SU-DHL-6 (cell line): Measurements from ENCODE around the gene WDSUB1.

Experiments used
- H2AFZ ChIP-seq: fragments of 200-600 bp; sonication (generic); 2 replicates; pipeline ENCODE4 v1.6.1; 2014; ENCODE audit warnings: low read depth, mild to moderate bottlenecking, moderate library complexity, mixed read lengths, antibody characterized with exemption, low read length; ENCODE audit not compliant: severe bottlenecking
- H3F3A ChIP-seq: fragments of 200-600 bp; shearing (Covaris generic); 2 replicates; pipeline ENCODE4 v1.6.0; 2016; ENCODE audit warnings: antibody characterized with exemption, mild to moderate bottlenecking; ENCODE audit not compliant: insufficient read depth
- H3K27ac ChIP-seq: fragments of 200-600 bp; sonication (generic); 2 replicates; pipeline ENCODE4 v1.5.1; 2016; ENCODE audit warnings: low read depth, mild to moderate bottlenecking, low read length, moderate library complexity, mixed read lengths
- H3K27me3 ChIP-seq: fragments of 200-600 bp; sonication (generic), shearing (Covaris generic); 2 replicates; pipeline ENCODE4 v1.6.0; 2014; ENCODE audit warnings: mild to moderate bottlenecking, low read length
- H3K36me3 ChIP-seq: fragments of 200-600 bp; sonication (generic); 2 replicates; pipeline ENCODE4 v1.6.1; 2014; ENCODE audit warnings: mild to moderate bottlenecking, low read length, mixed read lengths
- H3K4me2 ChIP-seq: fragments of 300-600, 200-600 bp; shearing (Covaris generic), sonication (generic); 2 replicates; pipeline ENCODE4 v1.6.0; 2014; ENCODE audit warnings: low read length, low read depth, mild to moderate bottlenecking; ENCODE audit not compliant: poor library complexity, severe bottlenecking
- H3K4me3 ChIP-seq: fragments of 200-600 bp; sonication (generic); 2 replicates; pipeline ENCODE4 v1.5.1; 2014; ENCODE audit warnings: antibody characterized with exemption, low read length, mild to moderate bottlenecking, mixed read lengths; ENCODE audit not compliant: insufficient read depth, poor library complexity, severe bottlenecking
- H3K79me2 ChIP-seq: fragments of 200-600 bp; sonication (generic); 2 replicates; pipeline ENCODE4 v1.6.1; 2014; ENCODE audit warnings: mild to moderate bottlenecking, low read length, moderate library complexity; ENCODE audit not compliant: insufficient read depth
- H3K9ac ChIP-seq: fragments of 200-600 bp; sonication (generic); 2 replicates; pipeline ENCODE4 v1.7.0; 2014; ENCODE audit warnings: mild to moderate bottlenecking, low read length
- H3K9me2 ChIP-seq: fragments of 200-600 bp; sonication (generic); replicated peaks from 2 replicates; pipeline ENCODE4 v1.6.1; 2014; ENCODE audit warnings: low read length; ENCODE audit not compliant: insufficient read depth
- H3K9me3 ChIP-seq: fragments of 200-600 bp; sonication (generic); 2 replicates; pipeline ENCODE4 v1.6.1; 2014; ENCODE audit warnings: low read length, mixed read lengths; ENCODE audit not compliant: insufficient read depth
- H4K20me1 ChIP-seq: fragments of 200-600 bp; sonication (generic); 2 replicates; pipeline ENCODE4 v1.6.1; 2014; ENCODE audit warnings: low read depth, mild to moderate bottlenecking, antibody characterized with exemption, low read length, moderate library complexity, mixed read lengths
- CTCF ChIP-seq: fragments of 200-600 bp; sonication (generic); IDR thresholded peaks from one replicate; pipeline ENCODE4 v1.5.1; 2017; ENCODE audit warnings: antibody characterized with exemption, mild to moderate bottlenecking, low read length, moderate library complexity; ENCODE audit not compliant: insufficient read depth, poor library complexity, severe bottlenecking
- EZH2phosphoT487 ChIP-seq: fragments of 200-600 bp; sonication (generic), shearing (Covaris generic); conservative IDR thresholded peaks from 2 replicates; pipeline ENCODE4 v1.6.1; 2018; ENCODE audit warnings: mild to moderate bottlenecking, antibody characterized with exemption, low read length, moderate library complexity, mixed read lengths

Gene WDSUB1

GRCh38 chr2:159230145-159230877 is 56.2 kb downstream of the WDSUB1 start:
- Histone ChIP-seq H3K36me3 (no peaks in the 10 kb centered on the region), H3K4me2 (no peak overlapping the region), H3K9ac (no peak overlapping the region), H3K4me3 (no peak overlapping the region), H3K79me2 (no peaks in the 10 kb centered on the region), H3K9me3 (no peaks in the 10 kb centered on the region), H3K9me2 (no peaks in the 10 kb centered on the region), H2AFZ (no peak overlapping the region), H3K27ac (no peak overlapping the region), H4K20me1 (no peaks in the 10 kb centered on the region), H3K27me3 (no peaks in the 10 kb centered on the region), H3F3A (no peaks in the 10 kb centered on the region)
- no peak for TF ChIP-seq CTCF

GRCh38 chr2:159229476-159230144 is 56.9 kb downstream of the WDSUB1 start:
- Histone ChIP-seq H3K9ac (no peak overlapping the region), H3K27me3 (no peaks in the 10 kb centered on the region), H3K27ac (no peak overlapping the region), H3K36me3 (no peaks in the 10 kb centered on the region), H3K9me2 (no peaks in the 10 kb centered on the region), H4K20me1 (no peaks in the 10 kb centered on the region), H2AFZ (no peak overlapping the region), H3K9me3 (no peaks in the 10 kb centered on the region), H3K4me3 (no peak overlapping the region), H3K4me2 (no peak overlapping the region), H3F3A (no peaks in the 10 kb centered on the region), H3K79me2 (no peaks in the 10 kb centered on the region)
- TF ChIP-seq CTCF (no peak), EZH2phosphoT487 (no peak)

- Histone ChIP-seq H3K27me3 (no peaks in the 10 kb centered on the region), H3F3A (no peaks in the 10 kb centered on the region), H3K27ac (no peak overlapping the region), H3K9ac (no peak overlapping the region), H3K79me2 (no peaks in the 10 kb centered on the region), H2AFZ (no peak overlapping the region), H3K9me3 (no peaks in the 10 kb centered on the region), H3K36me3 (no peaks in the 10 kb centered on the region), H3K9me2 (no peaks in the 10 kb centered on the region), H3K4me2 (no peak overlapping the region), H3K4me3 (no peak overlapping the region), H4K20me1 (no peaks in the 10 kb centered on the region)
- TF ChIP-seq EZH2phosphoT487 (no peak), CTCF (no peak)
Measured at GRCh38 chr2:159228081-159228581, 58.4 kb downstream of the WDSUB1 start.
